ENCODE data around the gene GPR137B.
"Not testable (repeated sequence)": the region's sequence is repeated elsewhere in the genome, so short reads cannot be mapped to it uniquely, and the experiment has no call there.

Gene GPR137B

DNA sequence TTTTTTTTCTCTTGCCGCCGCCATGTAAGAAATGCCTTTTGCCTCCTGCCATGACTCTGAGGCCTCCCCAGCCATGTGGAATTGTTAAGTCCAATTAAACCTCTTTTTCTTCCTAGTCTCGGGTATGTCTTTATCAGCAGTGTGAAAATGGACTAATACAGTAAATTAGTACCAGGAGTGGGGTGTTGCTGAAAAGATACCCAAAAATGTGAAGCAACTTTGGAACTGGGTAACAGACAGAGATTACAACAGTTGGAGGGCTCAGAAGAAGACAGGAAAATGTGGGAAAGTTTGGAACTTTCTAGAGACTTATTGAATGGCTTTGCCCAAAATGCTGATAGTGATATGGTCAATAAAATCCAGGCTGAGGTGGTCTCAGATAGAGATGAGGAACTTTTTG, 19.4 kb downstream of the GPR137B start:
- not testable (repeated sequence) for DNase-seq

DNA sequence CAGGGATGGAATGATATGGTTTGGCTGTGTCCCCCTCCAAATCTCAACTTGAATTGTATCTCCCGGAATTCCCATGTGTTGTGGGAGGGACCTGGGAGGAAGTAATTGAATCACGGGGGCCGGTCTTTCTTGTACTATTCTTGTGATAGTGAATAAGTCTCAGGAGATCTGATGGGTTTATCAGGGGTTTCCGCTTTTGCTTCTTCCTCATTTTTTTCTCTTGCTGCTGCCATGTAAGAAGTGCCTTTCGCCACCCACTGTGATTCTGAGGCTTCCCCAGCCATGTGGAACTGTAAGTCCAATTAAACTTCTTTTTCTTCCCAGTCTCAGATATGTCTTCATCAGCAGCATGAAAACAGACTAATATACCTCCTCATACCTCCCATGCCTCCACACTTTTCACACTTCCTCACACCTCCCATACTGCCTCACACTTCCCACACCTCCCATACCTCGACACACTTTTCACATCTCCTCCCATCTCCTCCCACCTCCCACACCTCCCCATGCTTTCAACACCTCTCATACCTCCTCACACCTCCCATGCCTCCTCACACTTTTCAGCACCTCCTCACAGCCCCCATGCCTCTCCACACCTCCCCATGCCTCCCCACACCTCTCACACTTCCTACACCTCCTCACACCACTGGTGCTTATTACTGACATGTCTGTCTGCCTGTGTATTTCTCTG, 21.3 kb downstream of the GPR137B start:
- no peak for DNase-seq

- no peak for DNase-seq
Measured at GRCh38 chr1:236164273-236164672, 21.9 kb downstream of the GPR137B start.

DNA sequence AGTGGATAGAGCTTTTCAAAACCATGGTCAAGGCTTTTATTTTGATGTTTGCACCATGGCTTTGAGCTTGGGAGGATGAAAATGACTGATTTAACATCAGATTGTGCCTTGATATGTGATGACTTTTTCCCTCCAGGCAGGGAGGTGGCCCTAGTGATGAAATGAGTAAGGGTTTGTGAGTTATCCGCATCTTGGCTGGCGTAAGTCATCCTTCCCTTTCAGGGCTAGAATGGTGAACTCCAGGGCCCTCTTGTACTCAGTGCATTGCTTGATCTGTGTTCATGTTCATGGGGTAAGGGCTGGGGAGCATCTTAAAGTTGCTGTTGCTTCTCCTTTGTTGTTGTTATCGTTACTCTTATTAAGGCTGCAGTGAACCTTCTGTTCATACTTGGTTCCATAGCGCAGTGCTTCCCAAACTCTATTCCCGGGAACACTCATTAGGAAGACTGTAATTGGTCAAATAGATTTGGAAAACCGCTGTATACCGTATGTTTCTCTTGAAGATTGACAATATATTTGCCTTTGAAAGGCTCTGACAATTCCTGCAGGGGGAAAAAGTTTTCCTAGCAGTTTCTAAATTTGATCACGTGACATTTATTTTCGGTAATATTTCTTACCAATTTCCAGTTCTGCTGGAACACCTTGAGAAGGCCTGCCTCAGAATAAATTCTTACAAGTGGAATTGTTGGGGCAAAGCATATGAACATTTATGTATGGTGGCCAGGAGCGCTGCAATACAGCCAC, 23.1 kb downstream of the GPR137B start:
- no peak for DNase-seq

DNA sequence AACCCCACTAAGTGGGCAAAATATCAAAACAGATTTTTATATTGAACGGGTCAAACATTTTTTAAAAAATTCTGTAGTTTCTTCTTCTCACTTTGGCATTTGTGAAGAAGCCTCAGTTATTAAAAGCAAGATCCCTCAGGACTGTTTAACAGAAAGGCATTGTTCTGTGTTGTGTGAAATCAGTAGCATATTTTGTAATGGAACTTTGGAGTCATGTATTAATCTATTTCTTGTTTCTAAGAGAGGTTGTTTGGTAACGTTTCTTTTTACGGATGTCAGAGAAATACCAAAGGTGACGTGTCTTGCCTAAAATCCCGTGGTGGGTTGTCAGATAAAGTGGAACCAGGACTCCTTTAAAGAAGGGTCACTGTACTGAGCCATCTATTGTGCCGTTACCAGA, 23.7 kb downstream of the GPR137B start:
- DNase-seq: no peak

DNA sequence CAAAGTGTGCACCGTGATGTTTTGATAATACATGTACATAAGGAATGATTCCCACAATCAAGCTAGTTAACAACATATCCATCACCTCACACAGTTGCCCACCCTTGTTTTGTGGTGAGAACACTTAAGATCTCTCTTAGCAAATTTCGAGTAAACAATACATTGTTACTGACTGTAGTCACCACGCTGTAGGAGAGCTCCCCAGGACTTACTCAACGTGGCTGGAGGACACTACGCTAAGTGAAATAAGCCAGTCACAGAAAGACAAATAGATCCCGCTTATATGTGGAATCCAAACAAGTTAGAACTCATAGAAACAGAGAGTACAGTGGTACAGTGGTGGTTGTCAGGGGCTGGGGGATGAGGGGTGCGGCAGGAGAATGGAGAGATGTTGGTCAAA, 24.8 kb downstream of the GPR137B start:
- DNase-seq: no peak

- no peak for DNase-seq
Measured at GRCh38 chr1:236167578-236167977, 25.2 kb downstream of the GPR137B start.

DNA sequence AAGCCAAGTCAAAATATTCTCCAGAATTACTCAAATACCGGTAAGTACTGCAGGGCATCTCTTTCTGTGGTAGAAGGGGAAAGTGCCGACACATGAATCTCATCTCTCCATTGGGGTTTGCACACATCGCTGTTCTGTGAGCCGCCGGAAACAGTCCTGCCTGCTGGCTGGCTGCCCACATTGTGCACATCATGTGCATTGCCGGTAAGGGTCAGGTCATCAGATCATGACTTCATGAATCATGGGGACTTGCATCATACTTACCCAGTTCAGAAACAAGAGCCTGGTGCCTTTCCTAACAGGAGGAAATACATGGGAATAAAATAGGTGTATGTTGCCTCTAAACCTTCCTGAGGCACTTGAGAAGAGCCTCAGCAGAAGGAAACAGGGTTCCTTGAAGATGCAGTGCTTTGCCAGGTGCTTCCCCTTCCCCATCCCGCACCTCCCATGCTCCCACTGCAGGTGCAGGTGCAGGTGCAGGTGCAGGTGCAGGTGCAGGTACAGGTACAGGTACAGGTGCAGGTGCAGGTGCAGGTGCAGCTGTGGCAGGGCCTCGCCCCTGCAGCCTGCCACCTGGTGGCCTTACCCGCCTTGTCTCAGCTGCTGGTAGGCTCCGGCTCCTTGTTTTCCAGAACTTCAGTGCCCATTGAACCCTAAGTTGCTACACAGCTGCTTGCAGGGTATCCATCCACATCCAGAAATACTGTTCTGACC, 26.5 kb downstream of the GPR137B start:
- DNase-seq: no peak

DNA sequence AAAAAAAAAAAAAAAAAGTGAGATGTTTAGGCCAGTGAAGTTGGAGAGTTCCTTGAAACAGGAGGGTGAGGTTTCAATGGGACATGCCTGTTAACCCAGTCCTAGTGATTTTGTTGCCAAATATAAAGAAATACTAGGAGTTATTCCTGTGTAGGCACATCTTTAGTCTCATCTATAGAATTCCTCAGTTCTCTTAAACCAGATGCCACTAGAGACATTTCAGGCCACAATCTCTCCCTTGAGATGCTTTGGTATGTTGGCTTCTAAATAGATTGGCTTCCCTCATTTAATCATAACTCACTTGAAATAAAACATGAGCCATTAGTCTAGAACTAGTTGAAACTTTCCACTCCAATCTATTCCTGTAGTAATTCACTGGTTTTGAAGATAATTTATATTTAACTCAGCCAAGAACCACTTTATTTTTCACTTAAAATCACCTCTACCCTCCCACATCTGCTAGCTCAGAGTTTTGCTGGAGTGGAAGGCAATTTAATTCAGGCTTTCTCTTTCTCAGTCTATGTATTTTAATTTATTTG, 29.8 kb downstream of the GPR137B start:
- no peak for DNase-seq

GRCh38 chr1:236173174-236173767, 30.9 kb downstream of the GPR137B start:
- no peak for DNase-seq

- DNase-seq: no peak
Measured at GRCh38 chr1:236175642-236176336, 33.5 kb downstream of the GPR137B start.

DNA sequence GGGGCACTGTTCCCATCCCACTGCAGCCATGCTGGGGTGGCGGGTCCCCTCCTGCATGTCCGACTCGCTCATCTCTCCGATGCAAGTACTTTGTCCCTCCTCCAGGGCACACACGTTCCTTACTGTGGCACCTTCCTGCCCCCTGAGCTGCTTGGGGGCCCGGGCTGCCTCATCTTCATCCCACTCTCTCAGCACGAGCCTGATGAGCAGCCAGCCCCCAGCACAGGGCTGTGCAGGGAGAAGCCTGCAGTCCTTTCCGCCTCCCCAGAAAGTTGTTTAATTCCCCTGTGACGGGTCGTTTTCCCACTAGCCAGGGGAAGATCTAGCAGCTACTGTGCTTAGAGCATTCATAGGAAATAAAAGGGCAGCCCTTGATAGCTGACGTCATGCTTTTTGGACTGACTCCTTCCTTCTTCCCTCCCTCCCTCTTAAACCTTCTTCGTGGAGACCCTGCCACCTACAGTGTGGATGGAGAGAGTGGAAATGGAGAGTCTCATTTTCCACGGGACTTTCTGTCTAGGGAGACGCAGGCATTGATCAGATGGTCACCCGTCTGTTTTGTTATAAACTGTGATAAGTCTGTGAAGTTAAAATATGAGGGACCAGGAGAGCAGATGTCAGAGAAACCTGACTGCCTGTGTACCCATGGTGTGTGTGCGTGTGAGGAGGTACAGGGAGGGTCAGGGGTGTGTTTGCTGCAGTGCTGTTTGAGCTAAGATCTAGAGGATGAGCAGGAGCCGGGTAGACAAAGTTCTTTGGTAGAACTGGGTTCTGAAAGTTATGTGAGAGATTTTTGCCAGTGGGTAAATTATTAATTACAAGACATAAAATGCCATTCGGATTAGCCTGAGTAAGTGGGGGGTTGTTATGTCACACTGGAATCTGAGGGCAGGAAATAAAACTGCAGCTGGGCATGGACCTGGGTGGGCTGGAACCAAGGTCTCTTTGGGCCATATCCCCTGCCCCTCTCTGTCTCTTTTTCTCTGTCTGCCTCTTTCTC, 34.3 kb downstream of the GPR137B start:
- no peak for DNase-seq

- no peak for DNase-seq
Measured at GRCh38 chr1:236179634-236180033, 37.3 kb downstream of the GPR137B start.

DNA sequence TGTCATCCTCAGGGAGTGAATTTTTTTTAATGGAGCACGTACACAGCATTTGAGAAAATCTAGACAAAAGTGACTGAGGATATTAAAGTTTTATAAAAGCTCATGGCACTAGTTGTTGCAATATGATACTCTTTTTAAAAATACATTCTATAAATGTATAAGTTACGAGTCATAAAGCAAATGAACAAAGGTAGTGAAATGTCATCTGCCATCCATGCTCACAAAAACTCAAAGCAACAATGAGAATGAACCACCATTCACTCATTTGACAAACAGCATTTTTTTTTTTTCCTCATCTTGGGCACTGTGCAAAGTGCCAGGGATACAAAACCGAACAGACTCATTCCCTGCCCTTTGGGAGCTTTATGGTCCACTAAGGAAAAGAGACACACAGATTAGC, 38.7 kb downstream of the GPR137B start:
- no peak for DNase-seq

GRCh38 chr1:236185687-236186086, 43.3 kb downstream of the GPR137B start:
- DNase-seq: no peak

DNA sequence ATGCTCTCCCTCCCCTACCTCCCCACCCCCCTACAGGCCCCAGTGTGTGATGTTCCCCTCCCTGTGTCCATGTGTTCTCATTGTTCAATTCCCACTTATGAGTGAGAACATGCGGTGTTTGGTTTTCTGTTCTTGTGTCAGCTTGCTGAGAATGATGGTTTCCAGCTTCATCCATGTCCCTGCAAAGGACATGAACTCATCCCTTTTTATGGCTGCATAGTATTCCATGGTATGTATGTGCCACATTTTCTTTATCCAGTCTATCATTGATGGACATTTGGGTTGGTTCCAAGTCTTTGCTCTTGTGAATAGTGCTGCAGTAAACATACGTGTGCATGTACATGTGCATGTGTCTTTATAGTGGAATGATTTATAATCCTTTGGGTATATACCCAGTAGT, 44.1 kb downstream of the GPR137B start:
- DNase-seq: not testable (repeated sequence)

GRCh38 chr1:236188084-236188483, 45.7 kb downstream of the GPR137B start:
- not testable (repeated sequence) for DNase-seq

GRCh38 chr1:236193184-236193583, 50.8 kb downstream of the GPR137B start:
- DNase-seq: no peak

DNA sequence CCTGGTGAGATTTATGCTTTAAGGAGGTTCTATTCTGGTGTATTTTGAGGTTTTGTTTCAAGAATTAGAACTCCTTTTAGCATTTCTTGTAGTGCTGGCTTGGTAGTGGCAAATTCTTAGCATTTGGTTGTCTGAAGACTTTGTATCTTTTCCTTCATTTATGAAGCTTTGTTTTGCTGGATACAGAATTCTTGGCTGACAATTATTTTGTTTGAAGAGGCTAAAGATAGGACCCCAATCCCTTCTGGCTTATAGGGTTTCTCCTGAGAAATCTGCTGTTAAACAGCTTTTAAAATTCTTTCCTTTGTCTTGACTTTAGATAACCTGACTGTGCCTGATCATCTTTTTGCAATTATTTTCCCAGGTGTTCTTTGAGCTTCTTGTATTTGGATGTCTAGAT, 58.6 kb downstream of the GPR137B start:
- DNase-seq: no peak

DNA sequence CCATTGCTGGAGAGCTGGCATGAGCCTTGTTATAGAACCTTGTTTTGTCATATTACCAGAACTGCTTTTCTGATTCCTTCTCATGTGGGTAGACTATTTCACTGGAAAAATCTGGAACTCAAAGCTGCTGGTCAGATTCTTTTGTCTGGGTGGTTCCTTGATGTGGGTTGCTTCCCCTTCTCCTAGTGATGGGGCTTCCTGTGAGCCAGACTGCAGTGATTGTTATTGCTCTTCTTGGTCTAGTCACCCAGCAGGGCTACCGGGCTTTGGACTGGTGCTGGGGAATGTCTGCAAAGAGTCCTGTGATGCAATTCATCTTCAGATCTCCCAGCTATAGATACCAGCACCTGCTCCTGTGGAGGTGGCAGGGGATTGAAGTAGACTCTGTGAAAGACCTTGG, 59.4 kb downstream of the GPR137B start:
- no peak for DNase-seq

GRCh38 chr1:236204039-236204438, 61.7 kb downstream of the GPR137B start:
- DNase-seq: no peak

Data from activated gamma-delta T cell treated with Interleukin-2 at 50 U/mL for 16 hours (primary cell).